Measurements from ENCODE around the gene DDX51.
"Not testable (repeated sequence)": the region's sequence is repeated elsewhere in the genome, so short reads cannot be mapped to it uniquely, and the experiment has no call there.

Gene DDX51

GRCh38 chr12:132141976-132142678 is 2.0 kb downstream of the DDX51 start:
- in situ Hi-C loops (cut with HindIII; ENCODE audit: low sequenced_read_pairs) = no loop called here

GRCh38 chr12:132140918-132141841 is 2.9 kb downstream of the DDX51 start:
- in situ Hi-C loops (cut with HindIII; ENCODE audit: low sequenced_read_pairs) = no loop called here

- in situ Hi-C loops (cut with HindIII; ENCODE audit: low sequenced_read_pairs) = no loop called here
Observed at GRCh38 chr12:132140501-132140900, 3.6 kb downstream of the DDX51 start.

- in situ Hi-C loops (cut with HindIII; ENCODE audit: low sequenced_read_pairs) = no loop called here
Observed at GRCh38 chr12:132139912-132140311, 4.2 kb downstream of the DDX51 start.

- in situ Hi-C loops (cut with HindIII; ENCODE audit: low sequenced_read_pairs) = no loop called here
Observed at GRCh38 chr12:132138941-132139871, 4.9 kb downstream of the DDX51 start.

GRCh38 chr12:132137483-132138125 is 6.5 kb downstream of the DDX51 start:
- in situ Hi-C loops (cut with HindIII; ENCODE audit: low sequenced_read_pairs) = no loop called here

- in situ Hi-C loops (cut with HindIII; ENCODE audit: low sequenced_read_pairs) = not testable (repeated sequence)
Observed at GRCh38 chr12:132136226-132136625, 7.9 kb downstream of the DDX51 start.

GRCh38 chr12:132134653-132135183 is 9.4 kb downstream of the DDX51 start:
- in situ Hi-C loops (cut with HindIII; ENCODE audit: low sequenced_read_pairs) = not testable (repeated sequence)

- in situ Hi-C loops (cut with HindIII; ENCODE audit: low sequenced_read_pairs) = no loop called here
Observed at GRCh38 chr12:132133952-132134652, 10.0 kb downstream of the DDX51 start.

GRCh38 chr12:132132609-132133430 is 11.3 kb downstream of the DDX51 start:
- in situ Hi-C loops (cut with HindIII; ENCODE audit: low sequenced_read_pairs) = no loop called here

GRCh38 chr12:132131952-132132351 is 12.2 kb downstream of the DDX51 start:
- in situ Hi-C loops (cut with HindIII; ENCODE audit: low sequenced_read_pairs) = no loop called here

- in situ Hi-C loops (cut with HindIII; ENCODE audit: low sequenced_read_pairs) = no loop called here
Observed at GRCh38 chr12:132131229-132131628, 12.9 kb downstream of the DDX51 start.

GRCh38 chr12:132130690-132131089 is 13.4 kb downstream of the DDX51 start:
- in situ Hi-C loops (cut with HindIII; ENCODE audit: low sequenced_read_pairs) = no loop called here

GRCh38 chr12:132129007-132129406 is 15.1 kb downstream of the DDX51 start:
- in situ Hi-C loops (cut with HindIII; ENCODE audit: low sequenced_read_pairs) = no loop called here

GRCh38 chr12:132127041-132127440 is 17.1 kb downstream of the DDX51 start:
- in situ Hi-C loops (cut with HindIII; ENCODE audit: low sequenced_read_pairs) = no loop called here

- in situ Hi-C loops (cut with HindIII; ENCODE audit: low sequenced_read_pairs) = no loop called here
Observed at GRCh38 chr12:132125736-132126135, 18.4 kb downstream of the DDX51 start.

GRCh38 chr12:132124766-132125425 is 19.2 kb downstream of the DDX51 start:
- in situ Hi-C loops (cut with HindIII; ENCODE audit: low sequenced_read_pairs) = no loop called here
